Measurements from ENCODE around the gene M6PR. TPM values are rescaled to one million over a fixed set of nuclear protein-coding genes. Genes with fewer than 3 reads are reported as not detected.
"Not testable (repeated sequence)": the region's sequence is repeated elsewhere in the genome, so short reads cannot be mapped to it uniquely, and the experiment has no call there.

Gene M6PR
- total RNA-seq, 2 donors from 2014 or later, result 90.3 to 96.1 TPM

DNA sequence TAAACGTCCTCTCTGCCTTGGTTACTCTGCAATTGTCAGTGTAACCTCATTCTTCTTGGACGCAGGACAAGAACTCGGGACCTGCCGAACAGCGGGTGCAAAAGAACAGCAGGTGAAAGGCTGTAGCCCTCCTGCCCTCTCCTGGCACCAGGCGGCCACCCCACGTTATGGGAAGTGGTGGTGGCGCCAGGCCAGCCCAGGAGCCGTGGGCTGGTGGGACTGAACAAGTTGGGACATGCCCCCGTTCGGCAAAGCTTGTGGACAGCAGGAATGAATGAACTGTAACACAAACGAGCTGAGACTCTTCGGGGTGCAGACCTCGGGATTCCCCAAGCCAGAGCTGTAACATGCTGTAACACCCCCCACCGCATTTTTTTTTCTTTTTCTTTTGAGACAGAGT lies 6.6 kb upstream of the M6PR start:
- ATAC-seq, result no peak

DNA sequence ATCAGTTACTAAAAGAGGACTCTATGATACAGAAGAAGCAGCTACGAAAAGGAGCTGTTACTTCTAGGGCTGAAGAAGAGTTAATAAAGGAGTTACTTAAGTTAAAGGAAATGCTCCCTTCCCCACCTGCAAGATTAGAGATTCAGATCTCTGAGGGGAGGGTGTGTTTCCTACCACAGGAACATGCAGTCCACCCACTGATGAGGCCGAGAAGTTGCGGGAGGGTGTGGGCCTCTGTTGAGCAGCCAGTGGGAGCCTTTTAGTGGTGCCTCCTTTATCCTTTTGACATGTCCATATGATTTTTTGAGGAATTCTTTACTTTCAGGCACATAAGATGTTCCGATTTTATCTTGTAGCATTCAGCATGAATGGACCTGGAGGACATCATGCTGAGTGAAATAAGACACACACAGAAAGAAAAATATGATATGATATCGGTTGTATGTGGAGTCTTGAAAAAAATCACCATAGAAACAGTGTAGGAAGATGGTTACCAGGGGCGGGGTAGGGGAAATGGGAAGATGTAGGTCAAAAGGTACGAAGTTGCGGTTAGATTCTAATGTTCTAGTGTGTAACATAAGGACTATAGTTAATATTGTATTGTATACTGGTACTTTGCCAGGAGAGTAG lies 4.4 kb upstream of the M6PR start:
- ATAC-seq, result no peak
- no peak for DNase-seq
- intact Hi-C loops (cut with DNase I, micrococcal nuclease), result loop anchor here in 1 of 2 donors (5.0 kb wide), 1 partner anchor 83 kb away; no protein-coding TSS in a partner anchor

More for the DNA sequence above, 6.6 kb upstream of the M6PR start:
- intact Hi-C loops (cut with DNase I, micrococcal nuclease), result no loop called here
- DNase-seq, result no peak

DNA sequence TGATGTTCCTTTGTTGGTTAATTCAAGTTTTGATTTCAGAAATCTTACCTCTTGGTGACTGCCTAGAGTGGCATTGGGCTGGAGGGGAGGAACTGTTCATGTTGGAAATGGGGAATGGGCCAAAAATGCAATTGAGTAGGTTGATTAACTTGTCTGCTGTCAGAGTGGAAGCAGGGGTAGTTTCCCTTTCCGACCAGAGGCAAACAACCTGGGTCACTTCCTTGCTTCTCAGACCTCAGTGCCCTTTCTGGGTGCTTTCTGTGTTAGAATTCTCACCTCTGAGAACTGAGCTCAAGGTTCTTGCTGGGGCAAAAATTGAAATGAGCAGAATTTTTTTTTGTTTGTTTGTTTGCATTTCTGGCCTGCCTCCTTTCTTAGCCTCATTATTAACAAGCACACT lies 2.3 kb upstream of the M6PR start:
- DNase-seq (no peak), ATAC-seq (no peak)
- intact Hi-C loops (cut with DNase I, micrococcal nuclease), result loop anchor here in 1 of 2 donors (5.0 kb wide), 1 partner anchor 86 kb away; no protein-coding TSS in a partner anchor

DNA sequence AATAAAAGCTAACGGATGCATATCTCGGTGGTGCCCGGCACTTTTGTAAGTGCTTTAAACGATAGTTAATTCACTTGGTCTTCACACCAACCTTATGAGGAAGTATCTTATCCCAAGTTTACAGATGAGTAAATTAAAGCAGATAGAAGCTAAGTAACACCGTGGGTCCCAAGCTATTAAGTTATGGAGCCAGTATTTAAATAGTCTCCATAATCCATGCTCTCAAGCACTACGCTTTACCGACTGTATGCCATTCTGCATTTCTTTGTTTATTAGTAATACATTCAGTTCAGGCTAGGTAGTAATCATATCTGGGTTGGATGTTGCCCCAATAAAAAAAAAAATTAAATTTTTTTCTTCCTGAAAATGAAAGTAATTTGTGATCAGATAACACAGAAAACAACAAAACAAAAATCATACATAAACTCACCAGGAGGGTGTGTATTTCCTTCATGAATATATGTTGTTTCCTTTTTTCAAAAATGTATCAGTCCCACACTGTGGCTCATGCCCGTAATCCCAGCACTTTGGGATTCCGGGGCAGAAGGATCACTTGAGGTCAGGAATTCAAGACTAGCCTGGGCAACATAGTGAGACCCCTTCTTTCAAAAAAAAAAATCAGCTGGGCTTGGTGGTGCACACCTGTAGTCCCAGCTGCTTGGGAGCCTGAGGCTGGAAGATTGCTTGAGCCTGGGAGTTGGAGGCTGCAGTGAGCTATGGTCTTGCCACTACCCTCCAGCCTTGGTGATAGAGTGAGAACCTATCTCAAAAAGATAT lies 1.4 kb upstream of the M6PR start:
- DNase-seq (no peak), ATAC-seq (no peak)
- intact Hi-C loops (cut with DNase I, micrococcal nuclease), result loop anchor here in 1 of 2 donors (5.0 kb wide), 1 partner anchor 86 kb away; no protein-coding TSS in a partner anchor

DNA sequence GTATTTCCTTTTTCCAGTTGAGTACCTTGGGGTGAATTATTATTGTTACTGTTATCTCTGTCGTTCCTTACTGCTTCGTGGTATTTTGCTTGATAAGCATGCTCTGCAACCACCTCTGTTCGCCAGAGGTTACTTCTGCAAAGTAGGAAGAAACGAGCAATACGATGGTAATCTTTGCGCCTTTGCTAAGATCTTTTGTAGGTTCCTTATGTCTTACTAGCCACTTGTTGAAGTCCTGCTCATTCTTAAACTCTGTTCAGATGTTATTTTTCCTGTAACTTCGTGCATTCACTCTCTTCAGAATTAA lies 729 bp upstream of the M6PR start:
- DNase-seq, result no peak
- ATAC-seq, result peak; percentile 9
- intact Hi-C loops (cut with DNase I, micrococcal nuclease), result loop anchor here in 1 of 2 donors (5.0 kb wide), 1 partner anchor 87 kb away; no protein-coding TSS in a partner anchor

- ATAC-seq, result no peak
- DNase-seq, result peak in 1 of 2 donors; percentile 19
- intact Hi-C loops (cut with DNase I, micrococcal nuclease), result no loop called here
Measured at GRCh38 chr12:8948701-8949341, 624 bp downstream of the M6PR start.

- ATAC-seq (no peak), DNase-seq (no peak)
- intact Hi-C loops (cut with DNase I, micrococcal nuclease), result no loop called here
Measured at GRCh38 chr12:8947737-8948136, 1.7 kb downstream of the M6PR start.

DNA sequence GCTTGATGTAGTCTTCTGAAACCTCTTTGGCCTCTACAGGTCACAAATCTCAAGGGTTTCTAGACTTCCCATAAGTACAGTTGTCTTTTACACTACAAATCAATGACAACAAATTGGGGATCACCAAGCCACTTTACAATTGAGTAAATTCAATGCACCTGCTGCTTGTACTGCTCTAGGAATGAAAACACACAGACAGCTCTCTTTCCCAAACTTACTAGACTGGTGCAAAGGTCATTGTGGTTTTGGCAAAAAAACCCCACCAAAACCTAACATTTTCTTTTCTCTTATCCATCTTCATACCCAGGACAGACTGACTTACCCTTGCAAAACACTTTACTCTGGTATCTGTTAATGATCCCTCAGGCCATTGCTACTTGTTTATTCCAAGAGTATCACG lies 2.7 kb downstream of the M6PR start:
- no peak for ATAC-seq
- intact Hi-C loops (cut with DNase I, micrococcal nuclease), result no loop called here
- DNase-seq, result no peak

GRCh38 chr12:8943565-8944186 lies 5.8 kb downstream of the M6PR start:
- DNase-seq (no peak), ATAC-seq (no peak)
- intact Hi-C loops (cut with DNase I, micrococcal nuclease), result no loop called here

- intact Hi-C loops (cut with DNase I, micrococcal nuclease), result no loop called here
- ATAC-seq (no peak), DNase-seq (no peak)
Measured at GRCh38 chr12:8941691-8942478, 7.6 kb downstream of the M6PR start.

DNA sequence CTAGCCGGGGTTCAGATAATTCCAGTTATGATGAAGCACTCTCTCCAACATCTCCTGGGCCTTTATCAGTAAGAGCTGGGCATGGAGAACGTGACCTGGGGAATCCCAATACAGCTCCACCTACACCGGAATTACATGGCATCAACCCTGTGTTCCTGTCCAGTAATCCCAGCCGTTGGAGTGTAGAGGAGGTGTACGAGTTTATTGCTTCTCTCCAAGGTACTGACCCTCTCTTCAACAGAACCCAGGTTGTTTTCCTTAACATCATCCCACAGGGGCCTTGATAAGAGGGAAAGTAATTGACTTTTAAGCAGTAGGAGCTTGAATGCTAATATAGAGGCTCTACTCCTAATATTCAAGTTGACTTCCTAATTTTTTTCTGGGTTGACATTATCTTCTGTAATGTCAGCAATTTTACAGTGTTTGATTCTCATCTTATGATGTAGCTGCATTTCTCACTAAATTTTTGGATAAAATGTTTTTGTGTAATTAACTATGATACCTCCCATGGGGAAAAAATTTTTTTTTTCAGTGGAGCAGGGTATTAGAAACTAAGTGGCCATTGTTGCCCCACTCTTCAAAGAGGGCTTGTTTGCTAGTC lies 11.5 kb downstream of the M6PR start:
- ATAC-seq; DNase-seq; intact Hi-C loops (cut with DNase I, micrococcal nuclease): not testable (repeated sequence)

GRCh38 chr12:8936735-8937134 lies 12.7 kb downstream of the M6PR start:
- DNase-seq (no peak), ATAC-seq (no peak)
- intact Hi-C loops (cut with DNase I, micrococcal nuclease), result no loop called here

GRCh38 chr12:8934080-8934479 lies 15.4 kb downstream of the M6PR start:
- intact Hi-C loops (cut with DNase I, micrococcal nuclease); ATAC-seq; DNase-seq: not testable (repeated sequence)

GRCh38 chr12:8932464-8932863 lies 17.0 kb downstream of the M6PR start:
- ATAC-seq; intact Hi-C loops (cut with DNase I, micrococcal nuclease); DNase-seq: not testable (repeated sequence)

- peak; percentile 72 for ATAC-seq
- DNase-seq; intact Hi-C loops (cut with DNase I, micrococcal nuclease): not testable (repeated sequence)
Measured at GRCh38 chr12:8930655-8931323, 18.7 kb downstream of the M6PR start.

- DNase-seq (no peak), ATAC-seq (no peak)
- intact Hi-C loops (cut with DNase I, micrococcal nuclease), result no loop called here
Measured at GRCh38 chr12:8922544-8922943, 26.9 kb downstream of the M6PR start.

GRCh38 chr12:8919643-8920042 lies 29.8 kb downstream of the M6PR start:
- DNase-seq; intact Hi-C loops (cut with DNase I, micrococcal nuclease); ATAC-seq: not testable (repeated sequence)

GRCh38 chr12:8917751-8918150 lies 31.7 kb downstream of the M6PR start:
- intact Hi-C loops (cut with DNase I, micrococcal nuclease), result no loop called here
- no peak for ATAC-seq

More at GRCh38 chr12:8917751-8918150, 31.7 kb downstream of the M6PR start:
- DNase-seq, result no peak

Measured in left colon (tissue), 2 donors.